HG03378 (cell line): ENCODE data around the gene MYO1B.

ENCODE experiments used
- ATAC-seq: cut with Tn5 transposase; IDR thresholded peaks from one replicate; pipeline ENCODE4 v1.9.1; 2021; ENCODE audit warnings: mild to moderate bottlenecking, moderate library complexity; ENCODE audit not compliant: unreplicated experiment

MYO1B gene

GRCh38 chr2:191257934-191258333, 12.7 kb downstream of the MYO1B start:
- no peak for ATAC-seq

DNA sequence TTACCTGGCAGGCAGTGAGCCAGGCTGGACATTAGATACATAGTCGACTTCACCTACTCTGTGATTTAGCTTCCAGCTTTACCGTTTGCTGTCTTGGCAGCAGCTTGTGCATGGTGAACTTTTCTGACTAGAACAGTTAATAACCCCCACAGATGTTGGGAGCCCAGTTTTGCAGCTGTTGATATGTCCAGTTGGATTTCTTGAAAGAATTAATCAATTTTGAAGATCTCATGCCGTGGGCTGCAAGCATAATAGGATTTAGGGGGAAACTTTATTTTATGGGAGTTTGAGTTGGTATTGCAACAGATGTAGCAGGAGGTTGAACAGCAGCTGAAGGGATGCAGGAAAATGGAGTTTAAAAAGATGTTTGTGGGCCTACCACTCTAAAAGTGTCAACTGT, 13.8 kb downstream of the MYO1B start:
- ATAC-seq: no peak

- no peak for ATAC-seq
Observed at GRCh38 chr2:191262436-191262835, 17.2 kb downstream of the MYO1B start.

- no peak for ATAC-seq
Observed at GRCh38 chr2:191263050-191263449, 17.8 kb downstream of the MYO1B start.

DNA sequence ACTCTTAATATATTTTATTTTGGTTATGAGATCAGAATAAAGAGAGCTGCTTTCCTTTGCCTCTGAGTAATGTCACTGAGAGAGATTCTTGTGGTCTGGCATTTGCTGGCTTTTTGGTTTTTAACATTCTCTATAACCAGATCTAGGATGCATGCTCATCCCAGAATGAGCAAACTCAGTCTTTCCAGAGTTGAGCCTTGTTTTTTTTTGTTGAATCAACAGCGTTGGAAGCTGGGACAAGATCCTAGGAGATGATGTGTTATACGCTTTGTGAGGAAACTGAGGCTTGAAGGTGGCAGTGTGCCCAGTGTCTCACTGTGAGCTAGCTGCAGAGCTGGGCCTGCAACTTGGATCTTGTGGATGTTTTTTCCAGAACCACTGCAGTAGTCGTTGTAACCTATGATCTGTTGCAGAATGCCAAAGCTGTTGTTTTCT, 19.5 kb downstream of the MYO1B start:
- no peak for ATAC-seq

DNA sequence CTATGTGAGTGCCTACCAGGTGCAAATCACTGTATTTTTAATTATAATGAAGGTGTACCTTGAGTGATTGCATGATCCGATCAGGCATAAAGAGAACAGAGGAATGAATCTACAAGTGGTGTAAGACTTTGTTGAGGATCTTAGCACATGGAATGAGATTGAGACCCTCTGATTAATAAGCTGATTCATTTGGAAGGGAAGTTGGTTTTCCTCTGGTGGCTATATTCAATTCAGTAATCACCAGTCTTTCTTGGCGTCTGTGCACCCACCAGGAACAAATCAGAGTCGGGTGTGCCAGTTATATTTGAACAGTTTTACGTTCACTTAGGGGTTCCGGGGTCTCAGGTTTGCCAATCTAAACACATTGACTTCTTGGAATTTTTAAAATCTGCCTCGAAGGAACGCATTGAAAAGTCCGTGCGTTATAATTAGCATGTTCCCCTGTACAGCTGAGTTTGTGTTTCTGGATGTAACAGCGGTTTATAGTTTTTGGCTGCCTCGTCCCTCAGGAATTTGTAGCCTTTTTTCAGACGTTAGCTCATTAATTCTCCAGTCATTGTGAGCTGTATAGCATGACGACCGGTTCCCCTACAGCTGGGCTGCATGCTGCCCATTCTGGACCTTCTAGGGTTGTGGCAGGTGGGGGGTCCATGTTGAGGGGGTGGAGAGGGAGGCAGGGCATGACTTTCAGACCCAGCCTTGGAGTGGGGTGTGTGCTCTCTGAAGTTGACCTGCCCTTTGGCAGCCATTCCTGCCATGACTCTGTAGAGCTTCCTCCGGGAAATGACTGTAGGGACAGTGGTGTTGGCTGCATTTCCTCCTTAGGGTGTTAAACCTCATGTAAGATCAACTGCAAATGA, 20.3 kb downstream of the MYO1B start:
- ATAC-seq: no peak

- ATAC-seq: no peak
Observed at GRCh38 chr2:191266201-191266600, 21.0 kb downstream of the MYO1B start.

- no peak for ATAC-seq
Observed at GRCh38 chr2:191268596-191268995, 23.4 kb downstream of the MYO1B start.

DNA sequence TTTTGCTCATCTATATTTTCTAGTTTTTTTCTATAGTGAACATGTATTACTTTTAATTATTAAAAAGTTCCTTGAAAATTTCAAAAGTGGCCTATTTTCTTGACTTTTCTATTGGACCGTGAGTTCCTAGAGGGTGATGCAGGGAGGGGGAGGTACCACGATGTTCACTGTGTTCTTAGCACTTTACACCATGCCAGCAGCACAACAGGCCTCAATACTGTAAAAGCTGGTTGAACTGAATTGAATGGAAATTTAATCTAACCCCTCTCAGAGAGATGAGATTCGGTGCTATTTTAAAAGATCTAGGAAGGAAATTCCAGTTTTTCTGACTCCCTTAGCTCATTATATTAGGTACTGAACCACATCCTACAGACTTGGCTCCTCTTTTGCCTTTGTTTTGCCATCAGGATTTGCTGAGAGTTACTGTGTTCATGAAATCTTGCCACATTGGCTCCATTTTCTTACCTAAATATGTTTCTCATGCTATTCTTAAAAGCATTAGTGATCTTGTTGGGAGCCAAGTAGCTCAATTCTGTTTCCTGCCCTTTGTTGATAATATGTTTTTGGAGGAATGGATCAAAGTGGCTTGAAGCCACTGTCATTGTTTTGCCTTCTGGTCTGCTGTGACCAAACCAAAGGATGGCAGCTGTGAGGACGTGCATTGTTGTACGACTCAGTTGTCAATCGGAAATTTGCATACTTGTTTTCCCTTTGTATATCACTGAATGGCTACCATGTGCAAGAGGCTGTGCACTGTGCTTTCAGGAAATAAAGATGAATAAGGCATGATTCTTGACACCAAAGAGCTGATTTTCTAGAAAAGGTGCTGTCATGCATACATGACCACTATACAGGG, 25.3 kb downstream of the MYO1B start:
- no peak for ATAC-seq

- ATAC-seq: no peak
Observed at GRCh38 chr2:191272064-191272463, 26.9 kb downstream of the MYO1B start.

DNA sequence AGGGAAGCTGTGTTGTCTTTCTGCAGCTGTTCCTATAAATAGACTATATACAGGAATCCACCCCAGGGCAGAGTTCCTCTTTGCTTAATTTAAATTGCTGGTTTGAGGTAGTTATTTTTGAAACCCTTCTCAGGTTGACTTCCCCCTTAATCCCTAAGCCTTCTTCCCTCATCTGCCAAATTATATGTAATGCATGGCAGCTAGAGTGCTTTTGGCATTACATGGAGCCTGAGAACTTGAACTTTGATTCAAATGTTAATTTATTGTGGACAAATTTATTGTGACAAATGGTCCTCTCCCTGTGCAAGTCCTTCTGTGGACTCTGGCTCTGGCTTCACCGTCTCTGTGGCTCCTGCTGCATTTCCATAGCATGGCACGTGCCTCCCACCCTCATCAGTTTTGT, 29.2 kb downstream of the MYO1B start:
- ATAC-seq: no peak

DNA sequence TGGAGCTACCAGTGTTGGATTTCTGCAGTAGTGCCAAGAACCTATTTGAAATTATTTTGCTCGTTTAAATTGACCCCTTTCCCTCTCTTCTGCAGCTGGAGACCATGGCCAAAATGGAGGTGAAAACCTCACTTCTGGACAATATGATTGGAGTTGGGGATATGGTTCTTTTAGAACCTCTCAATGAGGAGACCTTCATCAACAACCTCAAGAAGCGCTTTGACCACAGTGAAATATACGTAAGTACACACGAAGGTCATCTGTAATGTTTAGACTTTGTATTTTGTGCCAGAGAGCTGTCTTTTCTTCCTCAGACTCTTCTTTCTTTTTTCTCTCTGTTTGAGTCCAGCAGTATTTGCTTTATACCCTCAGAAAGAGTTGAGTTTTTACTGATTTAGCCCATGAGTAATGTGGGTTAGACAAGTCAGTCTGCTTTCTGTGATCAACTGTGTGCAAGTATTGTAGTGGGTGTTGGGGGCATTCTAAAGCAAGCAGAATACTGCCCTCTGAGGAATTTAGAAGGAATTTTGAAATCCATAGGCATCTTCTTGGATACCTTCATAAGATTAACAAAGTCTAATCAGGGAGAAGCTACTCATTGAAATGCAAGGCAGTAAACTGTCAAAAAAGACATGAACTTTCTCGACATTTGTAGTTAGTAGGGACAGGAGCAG, 31.7 kb downstream of the MYO1B start:
- ATAC-seq: no peak

GRCh38 chr2:191280290-191280689, 35.1 kb downstream of the MYO1B start:
- no peak for ATAC-seq

DNA sequence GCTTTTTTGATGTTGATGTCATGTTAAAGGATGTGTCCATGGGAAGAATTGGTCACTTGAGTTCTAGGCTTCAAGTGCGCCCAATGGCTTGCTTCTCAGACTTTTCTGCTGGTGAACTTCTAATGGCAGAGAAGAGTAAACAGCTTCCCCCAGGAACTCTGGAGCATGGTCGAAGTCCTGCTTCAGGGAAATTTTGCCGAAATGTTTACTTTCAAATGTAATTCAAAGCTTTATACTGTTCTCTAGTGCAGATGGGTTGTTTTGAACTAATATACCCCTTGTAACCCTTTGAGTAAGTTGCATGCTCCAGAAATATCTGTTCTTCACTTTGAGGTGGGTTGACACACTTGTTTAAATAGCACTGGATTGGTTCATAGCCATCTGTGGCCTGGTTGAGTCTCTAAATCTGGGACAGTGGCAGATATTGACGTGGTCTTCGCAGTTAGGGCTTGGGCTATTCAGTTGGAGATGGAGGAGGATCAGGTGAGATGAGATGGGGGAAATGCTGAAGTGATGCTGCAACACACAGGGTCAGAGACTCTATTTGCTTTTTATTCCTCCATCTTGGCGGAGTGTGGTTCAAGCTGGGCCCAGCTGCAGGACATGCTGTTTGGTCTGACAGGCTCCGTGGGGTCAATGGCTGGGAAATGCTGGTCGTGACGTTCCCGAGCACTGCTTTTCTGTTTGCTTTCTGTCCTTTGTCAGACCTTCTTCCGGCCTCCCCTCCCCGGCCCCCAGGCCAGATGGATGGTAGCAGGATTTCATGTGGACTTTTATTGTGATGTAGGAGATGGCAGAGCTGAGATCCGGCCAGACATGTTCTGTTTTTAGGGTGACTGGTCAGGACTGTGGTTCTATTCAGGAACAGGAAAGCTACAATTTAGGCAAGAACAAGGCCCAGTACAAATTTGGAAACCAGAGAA, 35.9 kb downstream of the MYO1B start:
- ATAC-seq: no peak

DNA sequence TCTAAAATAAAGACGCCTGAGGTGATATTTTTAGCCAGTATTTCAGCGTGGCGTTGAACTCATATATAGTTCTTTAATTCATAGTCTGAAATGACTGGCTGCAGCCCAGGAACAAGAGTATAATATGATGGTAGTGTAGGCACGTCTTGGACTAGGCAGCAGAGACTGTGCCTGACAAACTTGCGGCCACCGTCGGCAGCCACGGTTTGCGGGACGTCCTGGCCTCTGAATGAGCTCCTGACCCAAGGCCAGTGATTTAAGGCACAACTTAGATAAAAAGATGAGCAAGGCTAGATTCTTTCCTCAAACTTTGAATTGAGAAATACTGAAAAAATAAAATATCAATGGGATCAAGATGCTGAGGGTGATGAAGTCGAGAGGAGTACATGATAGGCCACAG, 40.0 kb downstream of the MYO1B start:
- ATAC-seq: no peak

- ATAC-seq: no peak
Observed at GRCh38 chr2:191287820-191288219, 42.6 kb downstream of the MYO1B start.

DNA sequence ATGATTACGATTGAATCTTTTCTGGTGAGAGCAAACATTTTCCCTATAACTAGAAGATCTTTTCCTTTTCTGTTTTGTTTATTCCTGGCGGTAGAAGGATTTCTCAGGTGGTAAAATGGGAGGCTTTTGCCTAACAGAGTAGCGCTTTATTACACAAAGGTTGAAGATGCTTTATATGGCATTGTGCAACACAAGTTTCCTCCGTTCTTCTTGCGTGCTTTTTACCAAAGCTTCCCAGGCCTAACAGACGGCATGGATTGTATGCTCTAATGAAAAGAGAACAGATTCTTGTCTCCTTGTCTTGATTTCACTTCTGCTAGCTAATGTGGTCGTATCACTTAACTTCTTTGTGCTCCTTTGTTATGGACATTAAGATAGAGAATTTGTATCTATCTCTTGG, 43.8 kb downstream of the MYO1B start:
- no peak for ATAC-seq

DNA sequence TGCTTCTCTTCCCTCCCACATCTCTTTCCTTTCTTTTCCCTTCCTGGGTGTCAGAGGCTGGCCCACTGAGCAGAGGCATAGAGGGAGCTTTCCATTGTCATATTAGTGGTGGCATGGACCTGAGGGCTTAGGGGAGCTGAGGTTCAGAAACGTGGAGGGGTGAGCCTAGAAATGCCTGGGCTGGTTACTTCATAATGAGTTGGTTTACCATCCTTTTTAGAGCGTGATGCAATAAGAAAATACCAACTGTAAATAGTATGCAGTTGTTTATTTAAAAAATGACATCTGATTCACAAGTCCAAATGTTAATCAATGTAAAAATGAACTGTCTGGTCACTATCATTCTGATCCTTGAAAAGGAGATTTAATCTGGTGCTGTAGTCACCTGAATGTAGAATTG, 46.3 kb downstream of the MYO1B start:
- no peak for ATAC-seq

GRCh38 chr2:191292869-191293268, 47.7 kb downstream of the MYO1B start:
- no peak for ATAC-seq

- no peak for ATAC-seq
Observed at GRCh38 chr2:191295088-191295487, 49.9 kb downstream of the MYO1B start.
